ENCODE measurements around the gene MICALL1.
"Not testable (repeated sequence)": the region's sequence is repeated elsewhere in the genome, so short reads cannot be mapped to it uniquely, and the experiment has no call there.

Gene MICALL1

DNA sequence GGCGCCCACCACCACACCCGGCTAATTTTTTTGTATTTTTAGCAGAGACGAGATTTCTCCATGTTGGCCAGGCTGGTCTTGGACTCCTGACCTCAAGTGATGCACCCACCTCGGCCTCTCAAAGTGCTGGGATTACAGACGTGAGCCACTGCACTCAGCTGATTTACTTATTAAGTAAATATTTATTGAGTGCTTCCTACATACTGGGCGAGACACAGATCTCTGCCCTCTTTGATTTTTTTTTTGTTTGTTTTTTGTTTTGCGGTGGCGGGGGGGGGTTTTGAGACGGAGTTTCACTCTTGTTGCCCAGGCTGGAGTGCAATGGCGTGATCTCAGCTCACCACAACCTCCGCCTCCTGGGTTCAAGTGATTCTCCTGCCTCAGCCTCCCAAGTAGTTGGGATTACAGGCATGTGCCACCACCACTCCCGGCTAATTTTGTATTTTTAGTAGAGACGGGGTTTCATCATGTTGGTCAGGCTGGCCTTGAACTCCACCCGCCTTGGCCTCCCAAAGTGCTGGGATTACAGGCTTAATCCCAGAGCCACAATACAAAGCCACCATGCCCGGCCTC is 49.8 kb downstream of the MICALL1 start:
- H3K4me1 Mint-ChIP-seq (ENCODE audit: low read depth) = peaks cover 31% of the 10 kb centered on the region
- H3K9me3 Mint-ChIP-seq = not testable (repeated sequence)

DNA sequence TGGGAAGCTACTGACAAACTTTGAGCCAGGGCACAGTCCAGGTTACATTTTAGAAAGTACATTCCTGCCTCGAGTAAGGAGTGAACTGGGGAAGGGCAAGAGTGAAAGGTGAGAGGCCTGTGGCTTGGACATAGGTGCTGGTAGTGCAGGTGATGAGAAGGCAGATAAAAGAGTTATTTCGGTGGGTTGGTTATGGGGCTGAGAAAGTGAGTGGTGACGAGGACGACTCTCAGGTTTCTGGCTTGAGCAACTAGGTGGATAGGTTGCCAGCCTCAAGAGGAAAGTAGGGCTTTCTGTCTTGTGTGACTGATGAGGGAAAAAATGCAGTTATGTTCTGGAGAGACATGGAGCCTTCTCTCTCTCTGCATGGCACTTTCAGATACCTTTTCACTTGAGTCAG is 51.1 kb downstream of the MICALL1 start:
- peaks cover 31% of the 10 kb centered on the region for H3K4me1 Mint-ChIP-seq (ENCODE audit: low read depth)
- no peaks in the 10 kb centered on the region for H3K9me3 Mint-ChIP-seq
- H3K4me3 Mint-ChIP-seq = no peak overlapping the region
- H3K36me3 Mint-ChIP-seq (ENCODE audit: low read depth) = peaks cover 57% of the 10 kb centered on the region
- H3K27ac Mint-ChIP-seq = peak overlapping the region; percentile 63
- peaks cover 10% of the 10 kb centered on the region for H3K27me3 Mint-ChIP-seq

More for the DNA sequence above, 49.8 kb downstream of the MICALL1 start:
- not testable (repeated sequence) for H3K4me3 Mint-ChIP-seq, H3K27ac Mint-ChIP-seq
- peaks cover 14% of the 10 kb centered on the region for H3K27me3 Mint-ChIP-seq
- H3K36me3 Mint-ChIP-seq (ENCODE audit: low read depth) = peaks cover 46% of the 10 kb centered on the region

DNA sequence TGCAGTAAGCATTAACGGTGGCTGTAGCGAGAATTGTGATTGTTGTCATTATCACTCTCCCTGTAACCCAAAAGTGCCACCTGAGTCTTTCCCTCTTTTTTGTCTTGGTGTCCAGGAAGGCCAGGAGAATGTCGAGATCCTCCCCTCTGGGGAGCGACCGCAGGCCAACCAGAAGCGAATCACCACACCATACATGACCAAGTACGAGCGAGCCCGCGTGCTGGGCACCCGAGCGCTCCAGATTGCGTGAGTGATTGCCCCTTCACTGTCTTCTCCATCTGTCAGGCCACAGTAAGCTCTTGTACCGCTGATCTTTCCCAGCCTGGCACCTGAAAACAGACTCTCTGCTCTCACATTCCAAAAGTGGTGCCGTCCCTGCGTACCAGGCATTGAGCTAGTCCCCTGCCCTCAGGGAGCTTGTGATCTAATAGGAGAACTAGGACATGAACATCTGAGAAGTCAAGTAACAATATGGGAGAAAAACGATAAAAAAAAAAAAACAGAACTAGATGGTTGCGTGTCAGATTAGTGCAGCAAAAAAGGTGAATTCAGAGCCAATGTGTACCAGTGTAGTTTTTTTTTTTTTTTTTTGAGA is 53.2 kb downstream of the MICALL1 start:
- H3K9me3 Mint-ChIP-seq = no peaks in the 10 kb centered on the region
- H3K4me1 Mint-ChIP-seq (ENCODE audit: low read depth) = peaks cover 21% of the 10 kb centered on the region
- H3K36me3 Mint-ChIP-seq (ENCODE audit: low read depth) = peaks cover 59% of the 10 kb centered on the region
- no peak overlapping the region for H3K27ac Mint-ChIP-seq
- H3K4me3 Mint-ChIP-seq = no peak overlapping the region
- H3K27me3 Mint-ChIP-seq = no peaks in the 10 kb centered on the region

GRCh38 chr22:37961062-37961461 is 55.0 kb downstream of the MICALL1 start:
- Mint-ChIP-seq H3K4me3 (no peak overlapping the region), H3K27ac (no peak overlapping the region), H3K4me1 (ENCODE audit: low read depth) (peaks cover 12% of the 10 kb centered on the region), H3K9me3 (no peaks in the 10 kb centered on the region), H3K27me3 (no peaks in the 10 kb centered on the region), H3K36me3 (ENCODE audit: low read depth) (peaks cover 62% of the 10 kb centered on the region)

DNA sequence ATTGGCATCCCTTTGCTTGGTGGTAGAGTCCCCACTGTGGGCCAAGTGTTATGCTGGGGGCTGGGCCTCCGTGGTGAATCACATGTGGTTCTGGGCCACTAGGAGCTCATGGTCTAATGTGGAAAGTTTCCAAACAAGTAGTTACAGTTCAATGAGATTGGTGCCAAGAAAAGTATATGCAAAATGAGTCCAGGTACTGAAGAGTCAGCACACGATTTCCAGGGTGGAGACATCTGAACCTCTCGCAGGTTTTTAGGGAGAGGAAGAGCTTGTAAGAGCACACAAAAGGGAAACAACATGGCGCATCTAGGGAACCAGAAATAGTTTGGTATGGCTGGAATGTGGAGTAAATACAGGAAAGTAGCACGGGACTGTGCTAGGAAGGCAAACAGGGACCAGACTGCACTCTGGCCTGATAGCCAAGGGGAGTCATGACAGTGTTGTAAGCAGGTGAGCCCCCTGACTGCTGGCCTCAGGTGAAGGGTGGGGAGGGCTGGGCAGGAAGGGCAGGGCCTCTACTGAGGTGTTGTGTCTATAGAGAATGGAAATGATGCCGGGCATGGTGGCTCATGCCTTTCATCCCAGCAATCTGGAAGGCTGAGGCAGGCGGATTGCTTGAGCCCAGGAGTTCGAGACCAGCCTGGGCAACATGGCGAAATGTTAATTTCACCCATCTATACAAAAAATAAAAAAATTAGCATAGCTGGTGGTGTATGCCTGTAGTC is 60.0 kb downstream of the MICALL1 start:
- Mint-ChIP-seq H3K27me3 (no peaks in the 10 kb centered on the region), H3K36me3 (ENCODE audit: low read depth) (peaks cover 56% of the 10 kb centered on the region), H3K9me3 (no peaks in the 10 kb centered on the region), H3K4me3 (no peak overlapping the region), H3K4me1 (ENCODE audit: low read depth) (peaks cover 3% of the 10 kb centered on the region), H3K27ac (no peak overlapping the region)

DNA sequence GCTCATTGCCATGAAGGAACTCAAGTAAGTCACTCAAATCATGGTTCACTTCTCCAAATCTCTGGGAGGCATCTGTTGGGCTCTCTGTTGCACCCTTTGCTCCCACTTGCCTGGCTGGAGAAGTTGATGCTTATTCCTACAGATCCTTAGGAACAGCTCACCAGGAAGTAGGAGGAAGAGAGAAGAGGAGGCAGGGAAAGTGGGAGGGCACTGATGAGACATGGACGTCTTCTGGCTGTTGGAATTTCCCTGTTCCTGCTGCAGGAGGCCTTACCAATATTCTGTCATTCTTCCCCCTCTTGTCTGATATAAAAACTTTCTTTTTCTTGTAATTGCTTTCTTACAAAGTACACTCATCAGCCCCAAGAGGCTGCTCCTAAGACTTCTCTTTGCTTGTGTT is 61.0 kb downstream of the MICALL1 start:
- H3K4me3 Mint-ChIP-seq = no peak overlapping the region
- peaks cover 46% of the 10 kb centered on the region for H3K36me3 Mint-ChIP-seq (ENCODE audit: low read depth)
- peaks cover 3% of the 10 kb centered on the region for H3K4me1 Mint-ChIP-seq (ENCODE audit: low read depth)
- H3K27ac Mint-ChIP-seq = no peak overlapping the region
- no peaks in the 10 kb centered on the region for H3K27me3 Mint-ChIP-seq
- H3K9me3 Mint-ChIP-seq = no peaks in the 10 kb centered on the region

- peaks cover 3% of the 10 kb centered on the region for H3K4me1 Mint-ChIP-seq (ENCODE audit: low read depth)
- no peaks in the 10 kb centered on the region for H3K27me3 Mint-ChIP-seq
- H3K36me3 Mint-ChIP-seq (ENCODE audit: low read depth) = peaks cover 43% of the 10 kb centered on the region
- H3K4me3 Mint-ChIP-seq = no peak overlapping the region
- no peaks in the 10 kb centered on the region for H3K9me3 Mint-ChIP-seq
- no peak overlapping the region for H3K27ac Mint-ChIP-seq
Measured at GRCh38 chr22:37967637-37968451, 61.7 kb downstream of the MICALL1 start.

- Mint-ChIP-seq H3K9me3 (no peaks in the 10 kb centered on the region), H3K27ac (no peak overlapping the region)
Measured at GRCh38 chr22:37968452-37969251, 62.6 kb downstream of the MICALL1 start.

GRCh38 chr22:37970864-37971263 is 64.8 kb downstream of the MICALL1 start:
- Mint-ChIP-seq H3K9me3 (no peaks in the 10 kb centered on the region), H3K36me3 (ENCODE audit: low read depth) (peaks cover 37% of the 10 kb centered on the region), H3K4me1 (ENCODE audit: low read depth) (no peaks in the 10 kb centered on the region), H3K27ac (no peak overlapping the region), H3K4me3 (no peak overlapping the region), H3K27me3 (no peaks in the 10 kb centered on the region)

More at GRCh38 chr22:37968452-37969251, 62.6 kb downstream of the MICALL1 start:
- peaks cover 43% of the 10 kb centered on the region for H3K36me3 Mint-ChIP-seq (ENCODE audit: low read depth)
- H3K27me3 Mint-ChIP-seq = no peaks in the 10 kb centered on the region
- peaks cover 3% of the 10 kb centered on the region for H3K4me1 Mint-ChIP-seq (ENCODE audit: low read depth)
- H3K4me3 Mint-ChIP-seq = no peak overlapping the region

DNA sequence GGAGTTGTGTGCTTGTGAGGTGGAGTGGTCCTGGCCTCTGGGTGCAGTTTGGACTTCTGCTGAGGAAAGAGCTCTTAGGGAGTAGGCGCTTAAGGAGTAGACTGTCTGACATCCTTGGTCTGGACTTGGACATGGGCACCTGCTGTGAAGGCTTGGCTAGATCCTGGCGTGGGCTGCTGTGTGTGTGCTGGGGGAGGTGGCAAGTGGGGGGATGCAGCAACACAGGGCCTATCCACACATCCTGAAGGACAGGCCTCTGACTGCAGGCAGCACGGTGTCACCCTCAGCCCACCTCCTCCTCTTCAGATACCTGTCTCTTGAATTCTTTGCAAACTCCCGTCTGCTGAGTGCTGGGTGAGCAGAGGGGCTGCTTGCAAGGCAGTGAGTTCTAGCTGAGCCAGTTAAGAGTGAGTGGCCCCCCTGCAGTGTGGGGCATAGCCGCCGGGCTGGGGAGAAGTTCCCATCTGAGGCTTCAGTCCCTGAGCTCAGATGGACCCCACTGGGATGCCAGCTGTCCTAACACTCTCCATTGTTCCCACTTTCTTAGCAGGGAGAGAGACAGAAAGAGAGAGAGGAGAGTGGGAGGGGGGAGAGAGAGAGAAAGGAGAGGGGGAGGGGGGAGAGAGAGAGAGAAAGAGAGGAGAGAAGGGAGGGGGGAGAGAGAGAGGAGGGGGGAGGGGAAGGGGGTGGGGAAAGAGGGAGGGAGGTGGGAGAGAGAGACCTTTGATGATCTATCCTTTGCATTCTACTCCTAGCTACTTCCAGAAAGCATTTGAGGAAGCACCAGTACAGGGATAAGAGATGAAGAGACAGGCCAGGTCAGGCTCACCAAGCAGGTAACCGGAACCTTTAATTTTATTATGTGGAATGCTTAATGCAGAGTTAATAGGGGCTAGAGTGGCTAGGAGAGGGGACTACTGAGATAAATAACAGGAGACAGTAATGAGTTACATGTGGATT is 65.7 kb downstream of the MICALL1 start:
- H3K36me3 Mint-ChIP-seq (ENCODE audit: low read depth) = peaks cover 29% of the 10 kb centered on the region
- no peaks in the 10 kb centered on the region for H3K4me1 Mint-ChIP-seq (ENCODE audit: low read depth)
- H3K9me3 Mint-ChIP-seq = no peaks in the 10 kb centered on the region
- no peaks in the 10 kb centered on the region for H3K27me3 Mint-ChIP-seq
- no peak overlapping the region for H3K4me3 Mint-ChIP-seq
- peak overlapping the region; percentile 17 for H3K27ac Mint-ChIP-seq

- no peaks in the 10 kb centered on the region for H3K9me3 Mint-ChIP-seq
- no peaks in the 10 kb centered on the region for H3K4me1 Mint-ChIP-seq (ENCODE audit: low read depth)
- H3K4me3 Mint-ChIP-seq = no peak overlapping the region
- no peak overlapping the region for H3K27ac Mint-ChIP-seq
- no peaks in the 10 kb centered on the region for H3K27me3 Mint-ChIP-seq
- peaks cover 22% of the 10 kb centered on the region for H3K36me3 Mint-ChIP-seq (ENCODE audit: low read depth)
Measured at GRCh38 chr22:37972527-37972926, 66.4 kb downstream of the MICALL1 start.

DNA sequence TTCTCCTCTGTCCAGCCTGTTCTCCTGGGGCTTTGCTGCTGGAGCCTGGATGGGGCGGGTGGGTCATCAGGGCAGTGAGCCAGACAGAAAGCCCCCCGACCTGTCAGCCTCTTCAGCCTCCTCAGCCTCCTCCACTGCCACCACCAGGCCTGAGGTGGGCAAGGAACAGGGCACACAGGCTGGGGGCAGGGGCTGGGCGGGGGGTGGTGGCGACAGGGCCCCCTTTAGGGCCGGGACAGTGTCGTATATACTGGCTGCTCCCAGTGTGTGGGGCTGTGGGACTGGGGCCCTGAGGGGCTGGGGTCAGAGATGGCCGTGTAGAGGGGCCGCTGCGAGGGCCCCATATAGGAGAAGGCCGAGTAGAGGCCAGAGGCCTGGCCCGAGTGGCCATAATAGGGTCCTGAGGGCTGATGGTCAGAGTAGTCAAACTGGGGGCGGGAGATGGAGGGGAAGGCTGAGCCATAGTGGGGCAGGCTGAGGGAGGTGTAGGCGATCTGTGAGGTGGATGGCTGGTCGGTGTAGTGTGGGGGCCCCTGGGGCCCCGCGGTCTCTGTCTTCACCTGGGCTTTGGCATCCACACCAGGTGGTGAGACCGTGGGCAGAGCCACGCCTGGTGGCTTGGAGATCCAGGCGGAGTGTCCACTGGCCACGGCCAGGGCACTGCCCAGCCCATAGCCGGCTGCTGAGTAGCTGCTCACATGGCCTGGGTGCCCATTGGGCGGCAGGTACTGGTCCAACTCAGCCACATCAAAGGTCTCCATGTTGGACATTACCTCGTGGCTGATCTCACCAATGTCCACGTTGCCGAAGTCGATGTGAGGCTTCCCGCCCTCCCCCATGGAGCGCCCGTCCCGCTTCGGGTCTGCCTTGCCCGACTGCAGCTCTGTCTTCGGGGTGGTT is 67.4 kb downstream of the MICALL1 start:
- no peaks in the 10 kb centered on the region for H3K4me1 Mint-ChIP-seq (ENCODE audit: low read depth)
- no peak overlapping the region for H3K4me3 Mint-ChIP-seq
- no peak overlapping the region for H3K27ac Mint-ChIP-seq
- no peaks in the 10 kb centered on the region for H3K9me3 Mint-ChIP-seq
- H3K36me3 Mint-ChIP-seq (ENCODE audit: low read depth) = peaks cover 12% of the 10 kb centered on the region
- no peaks in the 10 kb centered on the region for H3K27me3 Mint-ChIP-seq

- H3K27ac Mint-ChIP-seq = no peak overlapping the region
- no peaks in the 10 kb centered on the region for H3K4me1 Mint-ChIP-seq (ENCODE audit: low read depth)
- no peaks in the 10 kb centered on the region for H3K9me3 Mint-ChIP-seq
- H3K4me3 Mint-ChIP-seq = no peak overlapping the region
- peaks cover 4% of the 10 kb centered on the region for H3K36me3 Mint-ChIP-seq (ENCODE audit: low read depth)
- no peaks in the 10 kb centered on the region for H3K27me3 Mint-ChIP-seq
Measured at GRCh38 chr22:37975153-37975552, 69.1 kb downstream of the MICALL1 start.
